AG04449 (cell line): ENCODE measurements around the gene MDK.

Experiments
- CTCF ChIA-PET: fragments of 350-600 bp; formaldehyde crosslinking; extraction: SDS; loops from one replicate; lab custom pipeline; 2021; ENCODE audit warnings: antibody characterized with exemption; lab: Yijun Ruan, JAX
- POLR2A ChIA-PET: fragments of 400-600, 350-600 bp; formaldehyde crosslinking; extraction: SDS; loops from one replicate; lab custom pipeline; 2020; ENCODE audit warnings: antibody characterized with exemption, inconsistent platforms; lab: Yijun Ruan, JAX
- DNase-seq: peaks from one replicate; pipeline ENCODE4 v3.0.0-alpha.2; 2010; ENCODE audit warnings: low read depth, low spot score
- H3K4me3 ChIP-seq: 2 replicates; pipeline ENCODE4 v1.5.1; 2011; ENCODE audit warnings: low read depth, mild to moderate bottlenecking, control low read depth, low read length
- TF ChIP-seq, protein P1 (sequence below): IDR thresholded peaks from one replicate; pipeline ENCODE4 v1.5.1; 2011; ENCODE audit warnings: mild to moderate bottlenecking, moderate library complexity, low read length, control low read depth, inconsistent platforms; ENCODE audit not compliant: insufficient read depth; ENCODE audit errors: missing control alignments

MDK gene

DNA sequence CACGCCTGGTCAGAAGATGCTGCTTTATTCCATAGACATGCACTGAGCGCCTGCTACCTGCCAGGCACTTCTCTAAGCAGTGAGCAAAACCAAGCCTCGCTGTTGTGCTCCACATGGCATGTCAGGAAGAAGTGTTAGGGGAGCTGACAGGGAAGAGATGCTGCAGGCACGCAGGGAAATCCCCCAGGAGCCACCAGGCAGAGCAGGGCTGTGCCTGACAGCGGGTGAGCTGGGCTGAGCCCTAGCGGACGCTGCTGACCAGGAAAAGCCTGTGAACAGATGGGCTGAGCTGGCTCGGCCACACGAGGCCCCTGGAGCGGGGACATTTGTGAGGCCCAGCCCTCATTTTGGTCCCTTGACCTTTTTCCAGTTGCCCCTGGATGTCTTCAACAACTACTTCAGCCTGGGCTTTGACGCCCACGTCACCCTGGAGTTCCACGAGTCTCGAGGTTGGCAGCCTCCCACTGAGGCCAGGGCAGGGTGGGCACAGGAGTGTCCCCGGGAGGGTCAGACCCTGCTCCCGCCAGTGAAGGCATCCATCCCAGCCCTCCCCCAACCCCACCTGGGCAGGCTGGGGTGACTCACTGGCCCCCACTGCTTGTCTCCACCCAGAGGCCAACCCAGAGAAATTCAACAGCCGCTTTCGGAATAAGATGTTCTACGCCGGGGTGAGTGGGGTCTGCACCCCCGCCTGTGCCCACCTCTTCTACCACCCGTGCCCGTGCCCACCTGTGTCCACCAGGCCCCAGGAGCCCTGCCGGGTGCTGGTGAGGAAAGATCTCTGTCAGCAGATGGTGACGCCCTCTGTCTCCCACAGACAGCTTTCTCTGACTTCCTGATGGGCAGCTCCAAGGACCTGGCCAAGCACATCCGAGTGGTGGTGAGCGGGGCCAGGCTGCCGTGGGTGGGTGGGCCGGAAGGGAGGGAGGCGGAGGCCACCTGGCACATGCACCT is 7.4 kb upstream of the MDK start:
- TF ChIP-seq, protein P1, sequence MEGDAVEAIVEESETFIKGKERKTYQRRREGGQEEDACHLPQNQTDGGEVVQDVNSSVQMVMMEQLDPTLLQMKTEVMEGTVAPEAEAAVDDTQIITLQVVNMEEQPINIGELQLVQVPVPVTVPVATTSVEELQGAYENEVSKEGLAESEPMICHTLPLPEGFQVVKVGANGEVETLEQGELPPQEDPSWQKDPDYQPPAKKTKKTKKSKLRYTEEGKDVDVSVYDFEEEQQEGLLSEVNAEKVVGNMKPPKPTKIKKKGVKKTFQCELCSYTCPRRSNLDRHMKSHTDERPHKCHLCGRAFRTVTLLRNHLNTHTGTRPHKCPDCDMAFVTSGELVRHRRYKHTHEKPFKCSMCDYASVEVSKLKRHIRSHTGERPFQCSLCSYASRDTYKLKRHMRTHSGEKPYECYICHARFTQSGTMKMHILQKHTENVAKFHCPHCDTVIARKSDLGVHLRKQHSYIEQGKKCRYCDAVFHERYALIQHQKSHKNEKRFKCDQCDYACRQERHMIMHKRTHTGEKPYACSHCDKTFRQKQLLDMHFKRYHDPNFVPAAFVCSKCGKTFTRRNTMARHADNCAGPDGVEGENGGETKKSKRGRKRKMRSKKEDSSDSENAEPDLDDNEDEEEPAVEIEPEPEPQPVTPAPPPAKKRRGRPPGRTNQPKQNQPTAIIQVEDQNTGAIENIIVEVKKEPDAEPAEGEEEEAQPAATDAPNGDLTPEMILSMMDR = no peak
- no peak for DNase-seq
- CTCF ChIA-PET = interaction anchor here (1.3 to 27.5 kb wide), 2 partner anchors 15 to 24 kb away, joined by 3 to 498 read pairs; partner anchors contain the start of gene DGKZ
- no peak overlapping the region for H3K4me3 ChIP-seq
- POLR2A ChIA-PET = no interaction called here

DNA sequence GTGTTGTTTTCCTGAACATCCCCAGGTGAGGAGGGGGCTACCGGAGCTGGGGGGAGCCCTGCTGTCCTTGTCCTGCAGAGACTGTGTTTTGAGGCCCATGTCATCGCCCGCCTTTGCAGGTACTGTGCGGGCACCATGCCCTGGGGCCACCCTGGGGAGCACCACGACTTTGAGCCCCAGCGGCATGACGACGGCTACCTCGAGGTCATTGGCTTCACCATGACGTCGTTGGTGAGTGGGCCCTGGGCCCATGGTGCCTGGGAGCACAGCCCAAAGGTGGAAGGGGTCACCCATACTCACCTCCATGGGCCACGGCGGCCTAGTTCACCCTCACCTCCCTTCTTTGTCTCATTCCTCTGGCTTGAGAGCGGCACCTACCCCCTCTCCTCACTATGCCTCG is 6.7 kb upstream of the MDK start:
- ChIA-PET CTCF (interaction anchor here (1.3 to 27.5 kb wide), 2 partner anchors 14 to 25 kb away, joined by 3 to 498 read pairs; partner anchors contain the start of gene DGKZ), POLR2A (no interaction called here)

DNA sequence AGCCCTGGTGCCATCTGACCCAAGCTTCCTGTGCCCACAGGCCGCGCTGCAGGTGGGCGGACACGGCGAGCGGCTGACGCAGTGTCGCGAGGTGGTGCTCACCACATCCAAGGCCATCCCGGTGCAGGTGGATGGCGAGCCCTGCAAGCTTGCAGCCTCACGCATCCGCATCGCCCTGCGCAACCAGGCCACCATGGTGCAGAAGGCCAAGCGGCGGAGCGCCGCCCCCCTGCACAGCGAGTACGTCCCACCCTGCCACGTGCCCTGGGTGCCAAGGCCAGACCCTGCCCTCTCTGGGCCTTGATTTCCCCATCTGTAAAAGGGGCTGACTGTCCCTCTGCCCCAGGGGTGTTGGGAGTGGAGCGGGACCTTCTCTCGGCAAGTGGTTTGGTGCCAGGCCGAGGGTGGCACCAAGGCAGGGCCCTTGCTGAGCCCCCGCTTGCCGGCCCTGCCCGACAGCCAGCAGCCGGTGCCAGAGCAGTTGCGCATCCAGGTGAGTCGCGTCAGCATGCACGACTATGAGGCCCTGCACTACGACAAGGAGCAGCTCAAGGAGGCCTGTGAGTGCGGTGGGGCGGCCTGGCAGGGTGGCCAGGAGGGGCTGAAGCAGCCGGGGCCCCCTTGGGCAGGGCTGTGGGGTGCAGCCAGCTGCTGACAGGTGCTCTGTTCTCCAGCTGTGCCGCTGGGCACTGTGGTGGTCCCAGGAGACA is 5.9 kb upstream of the MDK start:
- ChIA-PET POLR2A (no interaction called here), CTCF (interaction anchor here (1.0 to 27.5 kb wide), 4 partner anchors 10 to 25 kb away, joined by 3 to 498 read pairs (median 14); partner anchors contain the start of gene DGKZ)
- TF ChIP-seq, protein P1 = no peak
- no peak for DNase-seq
- H3K4me3 ChIP-seq = no peak overlapping the region

More for the DNA sequence above, 6.7 kb upstream of the MDK start:
- no peak for DNase-seq
- H3K4me3 ChIP-seq = no peak overlapping the region
- TF ChIP-seq, protein P1 = no peak

DNA sequence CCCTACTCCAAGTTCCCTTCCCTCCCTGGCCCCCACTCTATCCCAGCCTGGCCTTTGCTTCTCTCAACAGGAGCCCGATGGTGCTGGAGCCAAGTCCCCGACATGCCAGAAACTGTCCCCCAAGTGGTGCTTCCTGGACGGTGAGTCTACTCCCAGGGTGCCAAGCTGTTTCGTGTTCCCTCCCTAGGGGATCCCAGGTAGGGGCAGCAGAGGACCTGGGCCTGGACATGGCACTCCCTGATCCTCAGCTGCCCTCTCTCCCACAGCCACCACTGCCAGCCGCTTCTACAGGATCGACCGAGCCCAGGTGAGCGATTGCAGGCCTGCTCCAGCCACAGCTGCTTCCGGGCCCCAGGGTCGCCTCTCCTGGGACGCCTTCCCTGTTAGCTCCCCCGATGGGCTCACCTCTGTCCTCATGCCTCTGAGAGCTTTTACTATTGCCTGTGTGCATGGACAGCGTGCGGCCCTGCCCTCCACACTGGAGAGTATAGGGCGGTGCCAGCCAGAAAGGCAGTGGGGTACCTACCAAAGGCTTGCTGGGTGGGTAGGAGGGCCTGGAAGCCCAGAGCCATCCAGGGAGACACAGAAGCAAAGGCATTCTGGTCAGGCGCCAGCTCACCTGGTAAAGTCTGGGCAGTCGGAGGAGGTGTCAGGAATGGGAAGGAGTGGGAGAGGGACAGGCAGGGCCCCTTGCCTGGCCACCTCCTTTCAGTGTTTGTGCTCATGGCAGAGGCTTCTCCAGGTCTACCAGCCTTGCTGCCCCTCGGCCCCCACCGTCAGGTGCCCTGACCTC is 5.0 kb upstream of the MDK start:
- H3K4me3 ChIP-seq = no peak overlapping the region
- CTCF ChIA-PET = interaction anchor here (1.0 to 27.5 kb wide), 5 partner anchors 8 to 26 kb away, joined by 3 to 498 read pairs (median 24); partner anchors contain the start of gene DGKZ
- no peak for DNase-seq
- POLR2A ChIA-PET = no interaction called here
- TF ChIP-seq, protein P1 = no peak

DNA sequence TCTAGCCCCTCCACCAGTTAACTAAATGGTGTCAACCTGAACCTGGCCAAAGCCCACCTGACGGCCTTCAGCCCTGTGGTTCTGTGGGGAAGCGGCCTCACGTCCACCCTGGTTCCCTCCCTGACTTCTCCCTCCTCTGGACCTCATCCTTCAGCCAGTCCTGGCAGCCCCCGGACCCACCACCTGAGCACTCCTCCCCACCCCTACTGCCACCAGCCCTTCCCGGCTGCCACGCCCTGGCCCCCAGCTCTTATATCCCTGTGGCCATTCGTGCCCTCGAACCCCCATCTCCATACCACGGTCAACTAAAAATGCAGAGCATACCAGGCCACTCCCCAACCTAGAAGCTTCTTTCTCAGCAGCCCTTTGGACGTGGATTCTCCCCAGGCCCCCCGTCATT is 4.2 kb upstream of the MDK start:
- DNase-seq = no peak
- TF ChIP-seq, protein P1 = no peak
- ChIA-PET POLR2A (no interaction called here), CTCF (interaction anchor here (0.8 to 27.5 kb wide), 5 partner anchors 8 to 27 kb away, joined by 4 to 498 read pairs (median 24); partner anchors contain the start of genes CHRM4 and DGKZ)
- H3K4me3 ChIP-seq = no peak overlapping the region
